BJ (cell line): Measurements from ENCODE around the gene CNTNAP4. TPM values are rescaled to one million over a fixed set of nuclear protein-coding genes. Genes with fewer than 3 reads are reported as not detected.

Source experiments
- CTCF ChIA-PET: fragments of 350-600 bp; formaldehyde crosslinking; extraction: SDS; loops from one replicate; lab custom pipeline; 2021; ENCODE audit warnings: antibody characterized with exemption, inconsistent platforms; lab: Yijun Ruan, JAX
- POLR2A ChIA-PET: fragments of 300-600 bp; sonication (Branson Sonifier 250); formaldehyde crosslinking; extraction: SDS; loops from one replicate; lab custom pipeline; 2021; ENCODE audit warnings: antibody characterized with exemption; lab: Charles Lee
- DNase-seq: peaks from one replicate; pipeline ENCODE4 v3.0.0-alpha.2; 2011; ENCODE audit warnings: low read depth
- H3K27me3 ChIP-seq: 2 replicates; pipeline ENCODE4 v1.6.0; 2011; ENCODE audit warnings: low read length; ENCODE audit not compliant: control insufficient read depth, insufficient read depth
- H3K36me3 ChIP-seq: 2 replicates; pipeline ENCODE4 v1.5.1; 2011; ENCODE audit warnings: low read length; ENCODE audit not compliant: control insufficient read depth, insufficient read depth
- H3K4me3 ChIP-seq: 2 replicates; pipeline ENCODE4 v1.5.1; 2011; ENCODE audit warnings: low read depth, mild to moderate bottlenecking, control low read depth, low read length
- polyA plus RNA-seq: library from polyadenylated mRNA; depleted of rRNA; stranded (reverse); fragments of >200 nt; gene quantifications from 2 replicates; pipeline ENCODE4 v1.2.3, GENCODE V29; 2011
- TF ChIP-seq, protein P1 (sequence below): IDR thresholded peaks from 2 replicates; pipeline ENCODE4 v1.5.1; 2011; ENCODE audit warnings: low read depth, mild to moderate bottlenecking, control low read depth, inconsistent platforms, low read length, moderate library complexity; ENCODE audit not compliant: insufficient read depth

CNTNAP4 gene
- polyA plus RNA-seq, 1 experiment: not detected

DNA sequence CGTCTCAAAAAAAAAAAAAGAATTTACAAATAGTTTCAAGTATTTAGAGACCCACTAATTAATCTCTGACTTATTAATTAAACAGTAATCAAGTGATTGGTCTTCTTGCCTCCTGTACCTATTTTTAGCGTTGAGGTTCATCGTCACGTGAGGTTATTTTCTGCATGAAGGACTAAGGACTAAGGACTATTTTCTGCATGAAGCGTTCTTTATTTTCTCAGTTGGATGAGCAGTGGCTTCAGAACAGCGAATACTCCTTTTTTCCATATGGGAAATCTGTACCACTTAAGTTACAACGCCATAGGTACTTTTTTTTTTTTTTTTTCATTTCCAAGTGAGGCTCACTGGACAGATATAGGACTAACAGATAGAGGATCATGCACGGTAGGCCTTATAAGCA is 224.9 kb downstream of the CNTNAP4 start:
- no peak overlapping the region for H3K4me3 ChIP-seq
- H3K36me3 ChIP-seq: no peaks in the 10 kb centered on the region
- TF ChIP-seq, protein P1, sequence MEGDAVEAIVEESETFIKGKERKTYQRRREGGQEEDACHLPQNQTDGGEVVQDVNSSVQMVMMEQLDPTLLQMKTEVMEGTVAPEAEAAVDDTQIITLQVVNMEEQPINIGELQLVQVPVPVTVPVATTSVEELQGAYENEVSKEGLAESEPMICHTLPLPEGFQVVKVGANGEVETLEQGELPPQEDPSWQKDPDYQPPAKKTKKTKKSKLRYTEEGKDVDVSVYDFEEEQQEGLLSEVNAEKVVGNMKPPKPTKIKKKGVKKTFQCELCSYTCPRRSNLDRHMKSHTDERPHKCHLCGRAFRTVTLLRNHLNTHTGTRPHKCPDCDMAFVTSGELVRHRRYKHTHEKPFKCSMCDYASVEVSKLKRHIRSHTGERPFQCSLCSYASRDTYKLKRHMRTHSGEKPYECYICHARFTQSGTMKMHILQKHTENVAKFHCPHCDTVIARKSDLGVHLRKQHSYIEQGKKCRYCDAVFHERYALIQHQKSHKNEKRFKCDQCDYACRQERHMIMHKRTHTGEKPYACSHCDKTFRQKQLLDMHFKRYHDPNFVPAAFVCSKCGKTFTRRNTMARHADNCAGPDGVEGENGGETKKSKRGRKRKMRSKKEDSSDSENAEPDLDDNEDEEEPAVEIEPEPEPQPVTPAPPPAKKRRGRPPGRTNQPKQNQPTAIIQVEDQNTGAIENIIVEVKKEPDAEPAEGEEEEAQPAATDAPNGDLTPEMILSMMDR: no peak
- ChIA-PET CTCF (no interaction called here), POLR2A (no interaction called here)
- no peaks in the 10 kb centered on the region for H3K27me3 ChIP-seq
- no peak for DNase-seq

GRCh38 chr16:76502555-76502954 is 225.4 kb downstream of the CNTNAP4 start:
- ChIA-PET POLR2A (no interaction called here), CTCF (no interaction called here)
- Histone ChIP-seq H3K27me3 (no peaks in the 10 kb centered on the region), H3K36me3 (no peaks in the 10 kb centered on the region), H3K4me3 (no peak overlapping the region)
- TF ChIP-seq, protein P1: no peak
- no peak for DNase-seq

GRCh38 chr16:76503091-76503490 is 225.9 kb downstream of the CNTNAP4 start:
- CTCF ChIA-PET: no interaction called here
- no peaks in the 10 kb centered on the region for H3K36me3 ChIP-seq
- DNase-seq: no peak
- POLR2A ChIA-PET: no interaction called here
- H3K4me3 ChIP-seq: no peak overlapping the region
- H3K27me3 ChIP-seq: no peaks in the 10 kb centered on the region
- TF ChIP-seq, protein P1: no peak

GRCh38 chr16:76511203-76511602 is 234.0 kb downstream of the CNTNAP4 start:
- TF ChIP-seq, protein P1: no peak
- Histone ChIP-seq H3K4me3 (no peak overlapping the region), H3K36me3 (no peaks in the 10 kb centered on the region), H3K27me3 (no peaks in the 10 kb centered on the region)
- ChIA-PET POLR2A (no interaction called here), CTCF (no interaction called here)
- no peak for DNase-seq

DNA sequence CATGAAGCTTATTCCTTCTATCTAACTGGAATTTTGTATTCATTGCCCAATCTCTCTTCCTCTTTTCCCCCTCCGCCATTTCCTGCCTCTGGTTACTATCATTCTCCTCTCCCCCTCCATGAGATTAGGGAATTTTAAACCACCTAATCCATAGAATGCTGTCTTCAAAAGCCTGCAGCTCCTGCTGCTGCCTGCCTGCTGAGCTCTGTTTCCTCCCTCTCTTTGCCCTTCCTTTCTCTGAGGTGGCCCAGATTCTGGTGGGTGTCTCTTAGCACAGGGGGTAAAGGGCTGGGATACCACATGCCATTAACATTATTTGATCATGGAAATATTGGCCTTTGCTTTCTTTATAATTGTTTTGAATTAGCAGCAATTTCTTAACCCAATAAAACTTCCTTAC is 241.6 kb downstream of the CNTNAP4 start:
- Histone ChIP-seq H3K4me3 (no peak overlapping the region), H3K36me3 (no peaks in the 10 kb centered on the region), H3K27me3 (no peaks in the 10 kb centered on the region)
- ChIA-PET POLR2A (no interaction called here), CTCF (no interaction called here)
- TF ChIP-seq, protein P1: no peak
- DNase-seq: no peak
